H1 (cell line): ENCODE data around the gene CNGA1.

Experiments used
- EP300 ChIP-seq, 2 experiments: IDR thresholded peaks; 1 replicate in 1 of 2; 2 replicates in 1 of 2; pipeline ENCODE4 v1.6.1; 2011 to 2012; ENCODE audit warnings: low read depth in 2 of 2, low read length in 2 of 2, mild to moderate bottlenecking in 2 of 2, borderline replicate concordance in 1 of 2, inconsistent platforms in 1 of 2, moderate library complexity in 1 of 2
- FOSL1 ChIP-seq: IDR thresholded peaks from 2 replicates; pipeline ENCODE4 v1.6.1; 2011; ENCODE audit warnings: mild to moderate bottlenecking, low read depth, low read length, moderate library complexity; ENCODE audit not compliant: insufficient read depth
- MAX ChIP-seq: IDR thresholded peaks from 2 replicates; pipeline ENCODE4 v1.6.1; 2012; ENCODE audit warnings: inconsistent platforms
- NRF1 ChIP-seq: IDR thresholded peaks from 2 replicates; pipeline ENCODE4 v1.6.1; 2011; ENCODE audit warnings: mild to moderate bottlenecking, low read depth, low read length, improper control_type of control experiment
- POLR2A ChIP-seq, 2 experiments: IDR thresholded peaks; 1 replicate in 1 of 2; 2 replicates in 1 of 2; pipeline ENCODE4 v1.6.1; 2011; ENCODE audit warnings: low read depth in 2 of 2, low read length in 2 of 2, mild to moderate bottlenecking in 2 of 2; ENCODE audit errors: control extremely low read depth in 1 of 2
- POLR2AphosphoS5 ChIP-seq: IDR thresholded peaks from 2 replicates; pipeline ENCODE4 v1.6.1; 2011; ENCODE audit warnings: low read depth, low read length
- POU5F1 ChIP-seq: IDR thresholded peaks from 2 replicates; pipeline ENCODE4 v1.6.1; 2011; ENCODE audit warnings: low read depth, mild to moderate bottlenecking, low read length, moderate library complexity
- SRF ChIP-seq: IDR thresholded peaks from 2 replicates; pipeline ENCODE4 v1.6.1; 2011; ENCODE audit warnings: mild to moderate bottlenecking, low read depth, low read length, moderate library complexity
- TEAD4 ChIP-seq: IDR thresholded peaks from 2 replicates; pipeline ENCODE4 v1.6.1; 2012; ENCODE audit warnings: low read depth, low read length, inconsistent platforms, mixed read lengths
- TF ChIP-seq, protein P1 (sequence below), 3 experiments: IDR thresholded peaks; 1 replicate in 2 of 3; 2 replicates in 1 of 3; pipeline versions ENCODE4 v1.5.1 to v1.6.1; 2011; ENCODE audit warnings: low read length in 3 of 3, mild to moderate bottlenecking in 3 of 3, inconsistent platforms in 2 of 3, low read depth in 1 of 3, moderate library complexity in 1 of 3; ENCODE audit not compliant: insufficient read depth in 1 of 3; ENCODE audit errors: control extremely low read depth in 1 of 3

DNA sequence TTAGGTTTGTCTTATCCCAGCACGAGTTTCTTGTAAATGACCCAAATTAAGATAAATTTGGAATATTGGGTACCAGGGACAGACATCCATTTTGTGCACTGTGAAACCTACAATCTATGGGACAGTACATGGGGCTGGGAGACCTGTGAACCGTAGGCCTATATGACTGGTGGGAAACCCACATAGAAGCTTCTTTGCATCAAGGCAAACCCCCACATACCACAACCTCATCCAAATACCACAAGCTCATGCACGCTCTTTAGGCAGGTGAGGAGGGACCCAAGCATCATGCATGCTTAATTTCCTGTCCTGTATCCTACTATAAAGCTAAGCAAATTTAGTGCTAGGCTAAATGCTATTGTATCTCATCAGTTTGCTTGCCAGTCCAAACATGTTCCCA is 47.9 kb upstream of the CNGA1 start:
- TF ChIP-seq, protein P1, sequence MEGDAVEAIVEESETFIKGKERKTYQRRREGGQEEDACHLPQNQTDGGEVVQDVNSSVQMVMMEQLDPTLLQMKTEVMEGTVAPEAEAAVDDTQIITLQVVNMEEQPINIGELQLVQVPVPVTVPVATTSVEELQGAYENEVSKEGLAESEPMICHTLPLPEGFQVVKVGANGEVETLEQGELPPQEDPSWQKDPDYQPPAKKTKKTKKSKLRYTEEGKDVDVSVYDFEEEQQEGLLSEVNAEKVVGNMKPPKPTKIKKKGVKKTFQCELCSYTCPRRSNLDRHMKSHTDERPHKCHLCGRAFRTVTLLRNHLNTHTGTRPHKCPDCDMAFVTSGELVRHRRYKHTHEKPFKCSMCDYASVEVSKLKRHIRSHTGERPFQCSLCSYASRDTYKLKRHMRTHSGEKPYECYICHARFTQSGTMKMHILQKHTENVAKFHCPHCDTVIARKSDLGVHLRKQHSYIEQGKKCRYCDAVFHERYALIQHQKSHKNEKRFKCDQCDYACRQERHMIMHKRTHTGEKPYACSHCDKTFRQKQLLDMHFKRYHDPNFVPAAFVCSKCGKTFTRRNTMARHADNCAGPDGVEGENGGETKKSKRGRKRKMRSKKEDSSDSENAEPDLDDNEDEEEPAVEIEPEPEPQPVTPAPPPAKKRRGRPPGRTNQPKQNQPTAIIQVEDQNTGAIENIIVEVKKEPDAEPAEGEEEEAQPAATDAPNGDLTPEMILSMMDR (IDR thresholded peaks at IDR 0.05; ENCODE audit: control extremely low read depth in 1 of 3, insufficient read depth in 1 of 3, low read depth in 1 of 3, low read length in 3 of 3) = no peak
- no peak for TF ChIP-seq POLR2AphosphoS5
- TF ChIP-seq MAX = no peak
- TF ChIP-seq TEAD4 = no peak
- TF ChIP-seq POU5F1 = no peak
- TF ChIP-seq EP300 (IDR thresholded peaks at IDR 0.05; ENCODE audit: borderline replicate concordance in 1 of 2, low read depth in 2 of 2, low read length in 2 of 2) = no peak
- no peak for TF ChIP-seq SRF
- no peak for TF ChIP-seq NRF1
- TF ChIP-seq FOSL1 = no peak
- no peak for TF ChIP-seq POLR2A (IDR thresholded peaks at IDR 0.05; ENCODE audit: control extremely low read depth in 1 of 2, low read depth in 2 of 2, low read length in 2 of 2)
